Hypothalamus (tissue), 51 donors: ENCODE results near the gene TIMM13.

Source experiments
- DNase-seq, 51 donors: peaks; one replicate each; lab custom pipeline; 2025; lab: John Stamatoyannopoulos, UW

The TIMM13 gene

DNA sequence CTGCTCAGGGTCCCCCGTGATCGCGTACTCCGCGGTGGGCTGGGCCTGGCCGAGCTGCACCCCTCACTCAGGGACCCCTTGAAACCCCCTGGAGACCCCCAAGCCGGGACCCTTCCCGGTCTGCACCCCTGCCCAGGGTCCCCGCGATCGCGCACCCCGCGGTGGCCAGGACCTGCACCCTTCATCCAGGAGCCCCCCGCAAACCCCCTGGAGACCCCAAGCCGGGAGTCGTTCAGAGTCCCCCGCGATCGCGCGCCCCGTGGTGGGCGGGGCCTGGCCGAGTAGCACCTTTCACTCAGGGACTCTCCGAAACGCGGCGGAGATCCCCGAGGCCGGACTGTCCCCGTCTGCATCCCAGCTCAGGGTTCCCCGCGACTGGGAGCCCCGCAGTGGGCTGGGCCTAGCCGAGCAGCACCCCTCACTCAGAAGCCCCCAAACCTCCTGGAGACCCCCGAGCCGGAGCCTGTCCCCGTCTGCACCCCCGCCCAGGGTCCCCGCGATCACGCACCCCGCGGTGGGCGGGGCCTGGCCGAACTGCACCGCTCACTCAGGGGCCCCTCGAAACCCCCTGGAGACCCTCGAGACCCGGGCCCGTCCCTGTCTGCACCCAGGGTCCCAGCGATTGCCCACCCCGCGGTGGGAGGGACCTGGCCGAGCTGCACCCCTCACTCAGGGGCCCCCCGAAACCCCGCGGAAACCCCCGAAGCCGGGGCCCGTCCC is 28.6 kb upstream of the TIMM13 start:
- peak in 5 of 51 donors; percentile 3 to 32 (median 20) for DNase-seq

DNA sequence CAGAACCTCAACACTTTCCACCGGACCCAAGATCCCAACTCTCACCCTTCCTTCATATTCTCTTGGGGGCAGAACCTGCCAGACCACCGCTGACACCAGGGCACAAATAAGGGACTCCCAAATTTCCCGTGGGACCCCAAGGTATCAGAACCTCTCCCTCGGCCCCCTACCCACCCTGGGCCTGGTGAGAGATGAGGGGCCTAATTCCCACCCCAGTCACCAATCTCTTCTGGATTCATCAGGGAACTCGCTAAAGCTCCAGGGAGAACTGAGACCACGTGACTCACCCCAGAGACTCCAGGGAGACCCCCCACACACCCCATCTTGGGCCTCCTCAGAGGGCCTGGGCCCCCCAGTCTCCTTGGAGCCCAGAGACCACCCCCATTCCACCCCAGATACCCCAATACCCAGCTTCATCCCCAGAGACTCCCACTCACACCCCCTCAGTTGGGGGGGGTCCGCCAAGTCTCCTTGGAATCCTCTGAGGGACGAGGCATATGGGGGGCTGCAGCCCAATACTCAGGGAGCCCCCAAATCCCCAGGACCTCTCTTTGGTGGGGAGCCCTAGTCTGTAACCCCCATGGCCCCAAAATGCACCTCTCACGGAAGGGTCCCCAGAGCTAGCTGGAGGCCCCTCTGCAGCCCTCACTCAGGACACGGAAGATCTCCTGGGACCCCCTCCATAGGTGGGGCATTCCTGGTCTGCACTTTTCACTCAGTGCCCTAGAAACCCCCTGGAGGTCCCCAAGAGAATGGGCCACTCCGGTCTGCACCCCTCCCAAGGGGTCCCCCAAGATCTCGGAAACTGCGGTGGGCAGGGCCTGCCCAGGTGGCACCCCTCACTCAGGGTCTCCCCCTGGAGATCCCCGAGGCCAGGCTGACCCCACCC is 27.8 kb upstream of the TIMM13 start:
- no peak for DNase-seq

DNA sequence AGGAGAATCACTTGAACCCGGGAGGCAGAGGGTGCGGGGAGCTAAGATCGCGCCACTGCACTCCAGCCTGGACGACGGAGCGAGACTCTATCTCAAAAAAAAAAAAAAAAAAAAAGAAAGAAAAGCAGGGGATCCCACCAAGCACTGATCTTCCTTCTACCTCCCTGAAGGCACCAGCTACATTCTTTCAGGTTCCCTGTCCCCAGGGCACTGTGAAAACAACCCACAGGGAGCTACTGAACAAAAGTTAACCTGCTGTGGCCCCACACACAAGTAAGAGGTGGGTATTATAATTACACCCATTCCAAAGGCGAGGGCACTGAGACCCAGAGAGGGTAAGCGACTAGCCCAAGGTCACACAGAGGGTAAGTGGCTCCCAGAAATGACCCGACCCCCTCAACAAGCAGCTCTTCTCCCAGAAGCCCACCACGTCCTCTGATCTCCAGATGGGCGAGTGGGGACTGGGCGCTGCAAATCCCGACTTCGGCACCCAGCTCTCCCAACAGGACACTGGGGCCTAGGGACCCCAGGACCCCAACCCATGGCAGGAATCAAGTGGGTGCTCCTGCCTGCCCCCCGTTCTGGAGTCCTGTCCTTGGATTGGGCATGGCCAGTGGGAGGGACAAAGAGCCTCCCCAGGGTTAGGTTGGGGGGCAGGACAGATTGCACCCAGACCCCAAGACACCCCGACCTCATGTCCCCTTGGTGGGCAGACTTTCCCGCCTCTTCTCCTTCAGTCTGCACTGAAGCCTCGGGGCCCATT is 27.0 kb upstream of the TIMM13 start:
- no peak for DNase-seq

DNA sequence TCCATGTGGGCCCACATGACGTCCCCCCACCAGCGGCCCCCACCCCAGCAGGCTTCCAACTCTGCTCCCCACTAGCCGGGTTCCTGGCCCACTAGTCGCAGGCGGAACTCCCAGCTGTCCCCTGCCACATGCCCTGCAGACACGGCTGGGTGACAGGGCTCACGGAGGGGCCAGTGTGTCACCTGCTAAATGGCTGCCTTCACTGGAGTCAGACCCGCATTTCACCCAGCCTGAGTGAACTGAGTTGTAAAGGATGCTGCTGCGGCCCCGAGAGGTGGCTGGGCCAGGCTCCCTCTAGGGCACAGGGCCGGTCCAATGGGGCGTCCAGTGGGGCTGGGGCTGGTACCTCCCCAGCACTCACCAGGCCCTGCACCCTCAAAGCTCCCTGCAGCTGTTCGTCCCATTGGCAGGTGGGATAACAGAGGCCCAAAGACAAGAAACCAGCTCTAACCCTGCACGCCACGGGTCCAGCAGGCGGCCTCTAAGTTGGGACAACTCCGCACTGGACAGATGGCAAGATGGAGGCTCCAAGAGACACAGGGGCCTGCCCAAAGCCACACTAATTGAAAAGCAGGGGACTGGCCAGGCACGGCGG is 26.1 kb upstream of the TIMM13 start:
- DNase-seq: no peak

DNA sequence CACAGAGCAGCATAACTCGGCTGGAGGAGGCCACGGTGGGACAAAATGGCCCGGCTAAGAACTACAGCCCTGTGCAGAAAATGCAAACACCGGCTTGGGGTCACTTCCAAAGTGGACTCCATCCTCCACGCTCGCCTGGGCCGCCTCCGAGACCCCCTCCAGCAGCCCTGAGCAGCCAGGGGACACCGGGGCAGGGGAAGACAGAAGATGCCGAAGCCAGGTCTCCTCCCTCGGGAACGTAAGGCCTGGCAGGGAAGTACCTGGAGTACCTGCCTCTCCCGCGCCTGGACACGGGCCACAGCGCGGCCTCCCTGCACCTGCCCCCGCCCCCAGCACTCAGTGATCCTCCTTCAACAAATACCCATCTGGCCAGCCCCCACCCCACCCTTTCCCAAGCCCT is 24.4 kb upstream of the TIMM13 start:
- no peak for DNase-seq

DNA sequence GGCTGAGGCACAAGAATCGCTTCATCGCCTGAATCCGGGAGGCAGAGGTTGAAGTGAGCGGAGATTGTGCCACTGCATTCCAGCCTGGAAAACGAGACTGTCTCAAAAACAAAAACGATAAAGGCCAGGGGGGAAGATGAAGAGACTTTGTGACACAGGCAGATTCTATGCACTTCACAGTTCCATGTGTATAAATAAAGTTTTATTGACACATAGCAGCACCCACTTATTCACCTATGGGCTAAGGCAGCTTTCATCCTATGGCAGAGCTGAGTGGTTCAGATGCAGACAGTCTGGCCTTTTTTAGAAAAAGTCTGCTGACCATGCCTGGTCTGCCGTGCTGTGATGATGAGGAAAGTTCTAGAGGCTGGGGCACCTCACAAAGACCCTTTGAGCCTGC is 23.8 kb upstream of the TIMM13 start:
- DNase-seq: no peak

DNA sequence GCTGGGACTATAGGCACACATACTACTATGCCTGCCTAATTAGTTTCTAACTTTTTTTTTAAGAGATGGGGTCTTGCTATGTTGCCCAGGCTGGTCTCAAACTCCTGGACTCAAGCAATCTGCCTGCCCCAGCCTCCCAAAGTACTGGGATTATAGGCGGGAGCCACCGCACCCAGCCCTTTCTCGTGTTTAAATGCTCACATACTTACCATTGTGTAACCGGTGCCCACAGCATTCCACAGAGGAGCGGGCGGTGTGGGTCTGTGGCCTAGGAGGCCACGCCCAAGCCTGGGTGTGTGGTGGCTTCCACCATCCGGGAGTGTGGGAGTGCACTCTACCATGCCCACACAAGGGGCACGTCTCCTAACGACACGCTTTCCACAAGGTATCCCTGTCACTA is 21.6 kb upstream of the TIMM13 start:
- DNase-seq: no peak

DNA sequence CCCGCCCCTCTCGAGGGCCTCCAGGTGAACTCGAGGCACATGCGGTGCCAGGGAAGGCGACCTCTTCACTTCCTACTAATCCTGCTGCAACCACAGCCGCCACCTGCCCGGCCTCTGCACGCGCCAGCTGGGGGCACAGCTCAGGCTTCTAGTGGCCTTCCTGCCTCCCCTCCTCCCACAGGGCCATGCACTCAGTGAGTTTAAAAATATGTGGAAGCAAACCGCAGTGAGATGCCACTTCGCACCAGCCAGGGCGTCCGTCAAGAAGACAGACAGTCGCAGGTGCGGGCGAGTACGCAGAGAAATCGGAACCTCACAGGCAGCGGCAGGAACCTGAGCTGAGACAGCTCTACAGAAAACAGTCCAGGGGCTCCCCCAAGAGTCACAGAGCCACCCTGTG is 19.0 kb upstream of the TIMM13 start:
- no peak for DNase-seq

DNA sequence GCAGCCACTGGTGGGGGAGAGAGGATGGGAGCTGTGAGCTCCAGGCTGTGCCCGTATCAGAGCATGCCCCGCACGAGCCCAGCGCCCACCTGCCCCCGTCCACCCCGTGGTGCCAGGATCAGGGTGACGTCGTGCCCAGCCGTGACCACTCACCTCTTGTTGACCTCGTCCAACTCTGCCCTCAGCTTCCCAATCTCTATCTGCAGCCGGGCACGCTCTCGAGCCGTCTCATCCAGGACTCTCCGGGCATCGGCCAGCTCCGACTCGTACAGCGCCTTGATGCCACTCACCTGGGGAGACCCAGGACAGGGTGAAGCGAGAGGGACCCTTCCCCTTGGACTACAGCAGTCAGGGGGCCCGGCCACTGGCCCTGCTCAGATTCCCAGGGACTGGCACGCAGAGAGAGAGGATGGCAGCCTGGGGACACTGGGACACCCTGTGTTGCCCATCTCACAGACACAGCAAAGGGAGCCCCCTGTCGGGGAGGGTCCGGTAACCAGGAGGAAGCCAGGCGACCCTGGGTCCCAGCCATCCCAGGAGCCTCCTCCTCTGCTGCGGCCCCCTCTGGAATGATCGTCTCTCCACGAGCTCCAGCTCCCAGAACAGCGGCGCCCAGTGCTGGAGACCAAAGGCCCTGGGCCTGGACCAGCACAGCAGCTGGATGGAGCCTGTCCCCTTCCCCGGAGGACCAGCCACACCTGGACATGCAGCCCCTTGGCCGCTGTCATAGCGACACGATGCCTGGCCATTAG is 17.0 kb upstream of the TIMM13 start:
- DNase-seq: no peak

DNA sequence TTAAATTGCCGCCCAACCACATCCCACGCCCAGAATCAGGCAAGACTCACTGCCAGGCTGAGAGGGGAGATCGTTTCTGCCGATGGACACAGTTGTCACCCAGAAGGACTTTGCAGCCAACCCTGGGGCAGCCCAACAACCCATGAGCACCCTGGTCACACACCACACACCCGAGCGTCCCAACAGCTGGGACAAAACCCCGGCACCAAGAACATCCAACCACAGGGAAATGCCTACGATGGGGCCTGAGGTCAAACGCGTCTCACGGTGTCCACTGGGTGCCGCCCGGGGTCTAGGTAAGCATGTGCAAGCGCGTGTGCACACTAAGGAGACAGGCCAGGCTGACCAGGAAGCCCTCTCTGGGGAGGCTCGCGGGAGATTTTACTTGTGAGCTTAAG is 16.4 kb upstream of the TIMM13 start:
- DNase-seq: no peak

DNA sequence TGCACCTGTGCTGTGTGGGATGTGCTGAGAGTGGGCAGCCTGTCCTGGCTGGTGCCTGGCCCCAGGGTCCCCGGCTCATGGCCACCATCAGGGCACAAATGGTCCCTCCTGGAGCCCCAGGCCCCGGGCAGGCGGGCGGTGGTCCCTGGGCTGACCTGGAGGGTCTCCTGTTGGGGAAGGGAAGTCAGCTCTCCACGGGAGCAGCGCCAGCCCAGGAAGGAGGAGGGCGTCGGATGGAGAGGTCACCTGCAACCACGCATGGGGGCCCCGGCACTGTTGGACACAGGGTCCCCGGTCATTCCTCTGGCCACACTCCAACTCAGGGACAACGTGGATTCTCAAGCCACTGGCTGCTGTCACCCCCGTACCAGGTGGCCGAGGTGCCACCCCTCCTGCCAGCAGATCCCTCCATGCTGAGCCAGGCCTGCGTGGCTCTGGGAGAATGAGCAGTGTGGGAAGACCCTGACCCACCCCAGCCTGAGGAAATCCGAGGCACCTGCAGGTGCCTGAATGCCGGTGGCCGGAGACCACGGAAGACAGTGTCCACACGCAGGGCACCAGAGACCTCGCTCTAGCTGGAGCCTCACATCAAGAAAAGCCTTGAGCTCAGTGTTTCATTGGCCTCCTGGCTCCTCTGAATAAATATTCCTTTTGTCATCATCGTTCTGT is 15.9 kb upstream of the TIMM13 start:
- DNase-seq: no peak

DNA sequence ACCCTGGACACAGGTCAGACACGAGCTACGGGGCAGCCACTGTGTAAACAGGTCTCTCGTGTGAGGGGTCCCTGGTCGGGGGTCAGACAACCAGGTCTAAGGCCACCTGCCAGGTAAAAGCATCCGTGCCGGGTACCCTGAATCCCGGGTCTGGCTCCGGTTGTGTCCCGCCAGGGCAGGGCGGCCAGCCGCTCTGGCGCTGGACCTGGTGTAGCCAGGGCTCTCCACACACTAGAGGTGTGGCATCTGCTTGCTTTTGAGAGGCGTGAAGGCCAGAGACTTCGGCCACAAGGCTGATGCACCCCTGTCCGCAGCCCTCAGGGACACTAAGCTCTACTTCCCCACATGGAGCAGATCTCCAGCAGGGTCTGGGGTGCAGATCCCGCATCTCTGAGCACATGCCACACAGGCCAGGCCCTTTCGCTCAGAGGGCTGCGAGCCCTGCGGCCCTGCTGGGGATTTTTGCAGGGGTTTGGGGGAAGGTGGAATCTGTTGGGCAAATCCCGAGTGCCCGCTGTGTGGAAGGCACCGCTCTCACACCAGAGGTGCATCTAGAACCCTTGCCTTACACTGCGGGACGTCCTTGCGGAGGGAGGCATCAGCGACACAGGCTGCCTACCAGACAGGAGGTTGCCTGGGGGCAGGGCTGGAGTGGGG is 13.8 kb upstream of the TIMM13 start:
- no peak for DNase-seq

DNA sequence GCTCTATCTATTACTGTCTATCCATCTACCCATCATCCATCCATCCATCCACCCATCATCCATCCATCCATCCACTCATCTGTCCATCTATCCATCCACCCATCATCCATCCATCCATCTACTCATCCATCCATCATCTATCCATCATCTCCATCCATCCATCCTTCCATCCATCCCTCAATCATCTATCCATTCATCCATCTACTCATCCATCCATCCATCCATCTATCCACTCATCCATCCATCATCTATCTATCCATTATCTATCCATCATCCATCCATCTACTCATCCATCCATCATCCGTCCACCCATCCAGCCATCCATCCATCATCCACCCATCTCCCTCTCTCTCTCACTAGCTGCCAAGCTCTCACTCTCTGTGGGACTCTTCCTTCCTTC is 13.1 kb upstream of the TIMM13 start:
- no peak for DNase-seq

DNA sequence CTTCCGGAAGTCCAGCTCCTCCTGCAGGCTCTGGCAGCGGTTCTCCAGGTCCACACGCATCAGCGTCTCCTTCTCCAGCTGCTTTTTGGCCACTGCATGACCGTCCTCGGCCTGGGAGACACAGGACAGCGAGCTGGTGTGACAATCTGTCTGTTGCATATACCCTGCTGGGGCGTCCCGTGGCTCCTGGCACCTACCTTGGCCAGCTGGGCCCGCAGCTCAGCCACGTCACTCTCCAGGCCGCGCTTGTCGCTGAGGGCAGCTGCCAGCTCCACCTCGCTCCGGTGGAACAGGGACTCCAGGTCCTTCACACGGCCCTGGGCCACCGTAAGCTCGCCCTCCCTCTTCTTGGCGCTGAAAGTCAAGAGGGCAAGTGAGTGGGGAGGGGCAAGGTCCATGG is 10.8 kb upstream of the TIMM13 start:
- DNase-seq: no peak

DNA sequence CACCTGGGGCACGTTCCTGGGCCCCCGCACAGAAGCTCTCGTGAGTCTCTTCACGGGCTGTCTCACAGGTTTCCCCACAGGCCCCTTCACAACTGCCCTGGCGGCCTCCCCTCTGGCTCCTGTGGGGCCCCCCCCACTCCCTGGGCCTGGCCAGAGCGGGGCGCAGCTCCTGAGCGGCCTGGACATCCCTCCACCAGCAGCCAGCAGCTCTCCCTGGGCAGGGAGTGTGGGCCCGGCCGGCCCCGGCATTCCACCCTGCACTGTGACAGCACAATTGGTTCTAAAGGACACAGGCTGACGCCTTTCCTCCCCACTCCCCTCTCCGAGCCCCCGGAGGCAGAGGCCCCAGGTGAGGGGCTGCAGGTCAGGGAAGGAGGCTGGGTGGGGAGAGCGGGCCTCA is 9.5 kb upstream of the TIMM13 start:
- DNase-seq: no peak

DNA sequence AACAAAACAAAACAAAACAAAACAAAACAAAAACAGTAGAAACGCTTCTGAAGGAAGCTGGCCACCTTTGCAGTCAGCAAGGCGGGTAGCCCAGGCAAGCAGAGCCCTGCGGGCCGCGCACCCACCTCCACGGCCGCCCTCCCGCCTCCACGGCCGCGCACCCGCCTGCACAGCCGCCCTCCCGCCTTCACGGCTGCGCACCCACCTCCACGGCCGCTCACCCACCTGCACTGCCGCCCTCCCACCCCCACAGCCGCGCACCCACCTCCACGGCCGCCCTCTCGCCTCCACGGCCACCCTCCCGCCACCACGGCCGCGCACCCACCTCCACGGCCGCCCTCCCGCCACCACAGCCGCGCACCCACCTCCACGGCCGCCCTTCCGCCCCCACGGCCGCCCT is 9.0 kb upstream of the TIMM13 start:
- no peak for DNase-seq

DNA sequence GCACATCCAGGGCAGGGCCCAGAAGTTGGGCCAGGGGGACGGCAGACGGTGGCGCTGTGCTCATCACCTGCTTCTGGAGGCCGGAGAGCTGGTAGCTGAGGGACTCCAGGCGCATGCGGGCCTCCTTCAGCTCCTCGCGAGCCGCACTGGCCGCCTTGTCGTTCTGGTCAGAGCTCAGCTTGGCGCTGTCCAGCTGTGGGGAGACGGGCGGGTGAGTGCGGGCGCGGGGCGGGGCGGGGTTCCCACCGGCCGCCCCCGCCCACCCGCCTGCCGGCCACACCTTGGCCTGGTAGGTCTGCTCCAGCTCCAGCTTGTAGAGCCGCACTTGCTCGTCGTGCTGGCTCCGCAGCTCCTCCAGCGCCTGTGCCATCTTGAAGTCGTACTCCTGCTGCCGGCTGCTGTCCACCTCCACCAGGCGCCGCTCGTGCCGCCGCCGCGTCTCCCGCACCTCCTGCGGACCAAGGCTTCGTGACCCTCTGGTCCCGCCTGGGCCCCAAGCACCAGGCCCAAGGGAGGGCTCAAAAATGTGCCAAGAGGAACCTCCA is 7.4 kb upstream of the TIMM13 start:
- no peak for DNase-seq

DNA sequence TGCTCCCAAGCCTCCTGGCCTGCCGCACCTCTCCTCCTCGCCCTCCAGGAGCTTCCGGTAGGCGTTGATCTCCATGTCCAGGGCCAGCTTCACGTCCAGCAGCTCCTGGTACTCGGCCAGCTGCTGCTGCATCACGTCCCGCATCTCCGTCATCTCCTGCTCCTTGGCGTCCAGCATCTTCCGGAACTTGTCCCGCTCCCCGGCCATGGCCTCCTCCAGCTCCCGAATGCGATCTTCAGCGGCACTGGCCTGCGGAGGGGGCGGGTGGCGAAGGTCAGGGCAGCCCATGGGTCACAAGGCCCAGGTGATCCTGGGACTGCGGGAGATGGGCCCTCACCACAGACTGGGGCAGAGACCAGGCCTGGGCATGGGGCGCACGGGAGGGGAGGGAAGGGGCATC is 6.9 kb upstream of the TIMM13 start:
- DNase-seq: no peak

DNA sequence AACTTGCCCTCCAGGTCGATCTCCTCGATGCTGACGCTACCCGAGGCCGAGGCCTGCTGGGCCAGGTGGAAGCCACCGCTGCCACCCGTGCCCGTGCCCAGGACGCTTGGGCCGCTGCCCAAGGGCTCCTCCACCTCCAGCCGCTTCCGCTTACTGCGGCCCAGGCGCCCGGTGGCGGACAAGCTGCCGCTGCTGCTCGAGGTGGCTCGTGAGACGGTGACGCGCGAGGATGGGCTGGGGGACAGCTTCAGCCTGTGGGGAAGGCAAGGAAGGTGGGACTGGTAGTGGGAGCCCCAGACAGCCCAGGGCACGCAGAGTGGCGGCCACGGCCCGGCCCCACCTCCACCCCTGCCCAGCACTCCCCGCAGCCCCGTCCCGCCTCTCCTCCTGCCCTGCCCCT is 6.5 kb upstream of the TIMM13 start:
- DNase-seq: no peak
